ENCODE results near the gene KIF16B.

The KIF16B gene

DNA sequence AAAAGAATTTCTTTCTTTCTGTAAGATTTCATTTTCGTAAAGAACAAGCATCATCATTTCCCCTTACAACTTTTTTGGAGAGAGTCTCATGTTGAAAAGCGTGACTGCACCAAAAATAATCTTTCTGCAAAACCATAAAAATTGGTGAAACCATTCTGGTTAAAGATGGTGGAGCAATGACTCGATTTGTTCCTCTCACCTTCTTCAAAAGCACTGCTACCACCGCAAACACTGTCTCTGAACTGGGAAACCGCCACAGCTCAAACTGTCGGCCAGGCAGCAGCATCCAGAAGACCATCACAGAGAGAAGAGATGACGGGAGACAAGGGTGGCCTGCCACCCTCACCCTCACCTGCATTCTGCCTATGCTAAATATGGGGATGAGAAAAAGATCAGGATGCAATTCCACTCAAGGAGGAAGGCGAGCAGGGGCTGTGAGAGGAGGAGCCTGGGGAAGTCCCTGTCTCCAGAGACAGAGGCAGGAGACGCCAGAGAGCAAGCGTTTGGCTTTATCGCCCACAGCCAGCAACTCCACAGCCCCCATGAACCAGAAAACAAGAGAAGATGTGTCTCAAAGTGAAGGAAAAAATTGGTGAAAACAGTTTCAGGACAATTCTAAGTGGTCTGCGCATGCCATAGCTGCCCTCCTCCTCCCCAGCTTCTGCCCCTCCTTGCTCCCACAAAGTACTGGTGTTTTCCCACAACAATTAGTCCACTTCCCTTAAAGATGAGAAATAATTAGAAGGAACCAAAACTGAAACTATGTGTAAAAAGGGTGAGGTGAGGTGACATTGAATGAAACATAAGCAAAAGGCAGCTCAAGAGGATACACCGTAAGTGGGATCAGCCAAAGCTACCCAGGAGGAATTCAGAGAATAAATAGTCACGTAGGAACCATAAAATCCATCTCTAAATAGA lies 255.5 kb downstream of the KIF16B start:
- TF ChIP-seq, protein P1, sequence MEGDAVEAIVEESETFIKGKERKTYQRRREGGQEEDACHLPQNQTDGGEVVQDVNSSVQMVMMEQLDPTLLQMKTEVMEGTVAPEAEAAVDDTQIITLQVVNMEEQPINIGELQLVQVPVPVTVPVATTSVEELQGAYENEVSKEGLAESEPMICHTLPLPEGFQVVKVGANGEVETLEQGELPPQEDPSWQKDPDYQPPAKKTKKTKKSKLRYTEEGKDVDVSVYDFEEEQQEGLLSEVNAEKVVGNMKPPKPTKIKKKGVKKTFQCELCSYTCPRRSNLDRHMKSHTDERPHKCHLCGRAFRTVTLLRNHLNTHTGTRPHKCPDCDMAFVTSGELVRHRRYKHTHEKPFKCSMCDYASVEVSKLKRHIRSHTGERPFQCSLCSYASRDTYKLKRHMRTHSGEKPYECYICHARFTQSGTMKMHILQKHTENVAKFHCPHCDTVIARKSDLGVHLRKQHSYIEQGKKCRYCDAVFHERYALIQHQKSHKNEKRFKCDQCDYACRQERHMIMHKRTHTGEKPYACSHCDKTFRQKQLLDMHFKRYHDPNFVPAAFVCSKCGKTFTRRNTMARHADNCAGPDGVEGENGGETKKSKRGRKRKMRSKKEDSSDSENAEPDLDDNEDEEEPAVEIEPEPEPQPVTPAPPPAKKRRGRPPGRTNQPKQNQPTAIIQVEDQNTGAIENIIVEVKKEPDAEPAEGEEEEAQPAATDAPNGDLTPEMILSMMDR (IDR thresholded peaks at IDR 0.05; ENCODE audit: insufficient read depth, missing control alignments), result no peak
- no peak for FAIRE-seq
- no peak for DNase-seq (ENCODE audit: insufficient read length, low spot score)

DNA sequence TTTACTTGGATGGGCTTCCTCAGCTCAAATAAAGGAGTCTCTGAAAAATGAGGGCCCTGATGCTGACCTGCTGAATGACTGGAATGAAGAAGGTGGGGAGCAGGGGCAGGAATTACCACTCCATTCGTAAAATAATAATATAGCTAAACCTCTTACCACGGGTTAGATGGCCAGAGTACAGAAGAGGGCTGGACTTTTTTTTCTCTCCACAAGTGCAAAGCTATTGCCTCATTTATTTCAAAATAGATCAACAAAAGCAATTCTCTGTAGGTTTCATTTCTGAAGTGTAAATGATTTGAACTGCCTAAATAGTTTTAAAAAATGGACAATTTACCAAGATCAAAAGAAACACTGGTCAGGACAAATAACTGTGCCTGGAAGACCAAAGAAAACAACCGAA lies 256.7 kb downstream of the KIF16B start:
- FAIRE-seq (no peak), DNase-seq (ENCODE audit: insufficient read length, low spot score) (no peak)
- TF ChIP-seq, protein P1 (IDR thresholded peaks at IDR 0.05; ENCODE audit: insufficient read depth, missing control alignments), result no peak

DNA sequence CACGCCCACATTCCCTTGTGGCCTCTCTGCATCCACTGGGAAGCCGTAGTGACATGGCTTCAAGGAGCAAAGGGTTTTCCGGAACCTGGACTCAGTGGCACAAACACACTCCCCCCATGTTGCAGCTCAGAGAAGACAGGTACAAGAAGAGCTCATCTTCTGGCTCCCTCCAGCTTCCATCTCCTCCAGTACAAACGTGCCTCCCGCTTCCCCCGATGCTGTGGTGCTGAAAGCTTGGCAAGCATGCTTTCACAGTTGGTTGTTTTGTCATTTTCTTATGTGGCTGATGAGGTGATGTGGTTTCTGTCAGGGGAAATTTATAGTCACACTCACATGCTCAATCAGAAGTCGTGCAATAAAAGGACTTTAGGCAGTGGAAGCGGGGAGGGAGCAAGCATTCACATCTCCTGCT lies 258.5 kb downstream of the KIF16B start:
- TF ChIP-seq, protein P1 (IDR thresholded peaks at IDR 0.05; ENCODE audit: insufficient read depth, missing control alignments), result no peak
- DNase-seq (ENCODE audit: insufficient read length, low spot score), result no peak
- FAIRE-seq, result no peak

DNA sequence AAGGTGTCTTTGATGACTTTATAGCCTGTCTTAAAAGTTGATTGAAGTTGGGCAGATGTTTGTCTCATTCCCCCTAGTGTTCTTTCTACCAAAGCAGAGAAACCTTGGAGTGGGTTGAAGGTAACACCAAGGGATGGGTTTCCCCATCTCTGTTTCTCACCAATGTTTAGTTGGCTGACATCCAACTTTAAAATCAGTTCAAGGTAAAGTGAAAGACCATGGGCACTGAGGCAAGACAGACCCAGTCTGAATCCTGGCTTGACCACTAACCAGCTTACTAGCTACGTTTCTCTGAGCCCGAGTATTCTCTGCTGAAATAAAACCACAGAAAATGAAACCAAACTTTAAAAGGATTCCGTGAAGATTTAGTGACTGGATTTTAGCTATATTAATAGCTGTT lies 258.9 kb downstream of the KIF16B start:
- TF ChIP-seq, protein P1 (IDR thresholded peaks at IDR 0.05; ENCODE audit: insufficient read depth, missing control alignments), result no peak
- FAIRE-seq, result no peak
- DNase-seq (ENCODE audit: insufficient read length, low spot score), result no peak

DNA sequence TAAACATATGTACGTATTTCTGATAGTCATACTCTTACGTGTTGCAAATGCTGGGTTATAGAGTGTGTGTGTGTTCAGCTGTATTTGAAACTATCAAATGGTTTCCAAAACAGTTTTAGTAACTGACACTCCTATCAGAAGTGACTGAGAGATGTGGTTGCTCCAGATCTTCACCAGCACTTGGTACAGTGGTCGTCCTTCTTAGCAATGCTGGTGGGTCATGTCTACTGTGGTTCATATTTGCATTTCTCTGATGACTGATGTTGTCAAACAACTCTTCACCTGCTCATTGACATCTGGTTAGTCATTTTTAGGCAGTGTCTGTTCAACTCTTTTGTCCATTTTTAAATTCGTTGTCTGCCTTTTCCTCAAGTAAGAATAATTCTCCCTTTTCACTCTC lies 259.3 kb downstream of the KIF16B start:
- DNase-seq (ENCODE audit: insufficient read length, low spot score) (no peak), FAIRE-seq (no peak)
- TF ChIP-seq, protein P1 (IDR thresholded peaks at IDR 0.05; ENCODE audit: insufficient read depth, missing control alignments), result no peak

DNA sequence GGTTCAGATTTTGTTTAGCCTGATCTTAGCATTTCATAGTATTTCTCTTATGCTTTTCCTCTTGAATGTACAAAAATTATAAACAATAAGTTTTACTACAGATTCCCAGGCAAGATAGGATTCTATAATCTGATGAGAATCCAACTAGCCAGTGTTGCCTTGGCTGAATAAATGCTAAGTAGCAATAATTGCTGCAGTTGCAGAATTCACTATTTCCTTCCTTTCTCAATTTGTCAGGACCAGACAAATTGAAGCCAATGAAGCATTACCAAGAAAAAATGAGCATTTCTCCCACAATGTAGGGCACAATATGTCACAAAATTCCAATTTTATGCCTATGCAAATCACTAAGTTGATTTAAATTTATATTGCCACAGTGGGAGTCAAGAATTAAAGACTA lies 260.2 kb downstream of the KIF16B start:
- FAIRE-seq, result no peak
- TF ChIP-seq, protein P1 (IDR thresholded peaks at IDR 0.05; ENCODE audit: insufficient read depth, missing control alignments), result no peak

DNA sequence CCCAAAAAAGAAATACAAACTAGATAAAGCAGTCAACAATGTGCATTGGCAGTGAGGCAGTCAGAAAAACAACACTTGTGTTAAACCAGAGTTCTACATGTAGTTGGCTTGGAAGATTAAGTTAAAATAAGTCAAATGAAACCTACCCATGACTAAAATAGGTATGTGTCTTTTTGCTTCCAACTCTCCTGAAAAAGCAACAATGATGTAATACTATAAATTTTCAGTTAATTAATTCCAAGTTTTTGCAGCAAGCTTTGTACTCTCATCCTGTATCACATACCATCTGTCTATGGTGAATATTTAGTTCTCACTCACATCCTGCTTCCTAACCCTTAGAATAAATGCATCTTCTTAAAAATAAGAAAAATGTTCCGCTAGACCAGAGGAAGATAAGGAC lies 261.5 kb downstream of the KIF16B start:
- FAIRE-seq, result no peak
- DNase-seq (ENCODE audit: insufficient read length, low spot score), result no peak
- TF ChIP-seq, protein P1 (IDR thresholded peaks at IDR 0.05; ENCODE audit: insufficient read depth, missing control alignments), result no peak

More for the DNA sequence above, 260.2 kb downstream of the KIF16B start:
- DNase-seq (ENCODE audit: insufficient read length, low spot score), result no peak
